Parathyroid adenoma (tissue), 2 donors: ENCODE results near the gene RETSAT.

Experiments used
- H2AFZ ChIP-seq: fragments of 300-600 bp; sonication (generic); one replicate; pipeline ENCODE4 v1.7.0; 2017; ENCODE audit warnings: antibody characterized with exemption, mild to moderate bottlenecking
- H3K27ac ChIP-seq: fragments of 300-600 bp; sonication (generic); one replicate; pipeline ENCODE4 v1.7.0; 2017
- H3K27me3 ChIP-seq: fragments of 300-600 bp; sonication (generic); one replicate; pipeline ENCODE4 v1.7.0; 2017; ENCODE audit warnings: low read length; ENCODE audit not compliant: control insufficient read depth, insufficient read depth
- H3K36me3 ChIP-seq: fragments of 300-600 bp; sonication (generic); one replicate; pipeline ENCODE4 v1.7.0; 2017; ENCODE audit warnings: low read length; ENCODE audit not compliant: control insufficient read depth, insufficient read depth
- H3K4me1 ChIP-seq: fragments of 300-600 bp; sonication (generic); one replicate; pipeline ENCODE4 v1.7.0; 2017; ENCODE audit warnings: control low read depth
- H3K4me2 ChIP-seq: fragments of 300-600 bp; sonication (generic); one replicate; pipeline ENCODE4 v1.7.0; 2017; ENCODE audit warnings: low read length
- H3K4me3 ChIP-seq: fragments of 300-600 bp; sonication (generic); one replicate; pipeline ENCODE4 v1.7.0; 2017; ENCODE audit warnings: low read depth, low read length
- H3K79me2 ChIP-seq: fragments of 300-600 bp; sonication (generic); one replicate; pipeline ENCODE4 v1.7.0; 2017; ENCODE audit warnings: control low read depth
- H3K9ac ChIP-seq: fragments of 300-600 bp; sonication (generic); one replicate; pipeline ENCODE4 v1.7.0; 2017; ENCODE audit warnings: mild to moderate bottlenecking
- H3K9me3 ChIP-seq: fragments of 300-600 bp; sonication (generic); one replicate; pipeline ENCODE4 v1.7.0; 2017; ENCODE audit warnings: low read length; ENCODE audit not compliant: control insufficient read depth
- CTCF ChIP-seq: fragments of 300-600 bp; sonication (generic); IDR thresholded peaks from one replicate; pipeline ENCODE4 v1.7.0; 2017; ENCODE audit warnings: antibody characterized with exemption, mild to moderate bottlenecking
- donor health status: primary hyperparathyroidism.

The RETSAT gene

GRCh38 chr2:85377083-85377482 lies 22.8 kb upstream of the RETSAT start:
- Histone ChIP-seq H3K9ac (no peak overlapping the region), H3K4me2 (no peak overlapping the region), H3K27me3 (no peaks in the 10 kb centered on the region), H3K27ac (no peak overlapping the region), H2AFZ (no peak overlapping the region), H3K9me3 (no peaks in the 10 kb centered on the region), H3K79me2 (no peaks in the 10 kb centered on the region), H3K4me1 (no peaks in the 10 kb centered on the region), H3K36me3 (no peaks in the 10 kb centered on the region), H3K4me3 (no peak overlapping the region)
- no peak for TF ChIP-seq CTCF

- Histone ChIP-seq H3K36me3 (no peaks in the 10 kb centered on the region), H3K9me3 (no peaks in the 10 kb centered on the region), H3K27ac (no peak overlapping the region), H3K4me2 (no peak overlapping the region), H3K79me2 (no peaks in the 10 kb centered on the region), H3K4me1 (no peaks in the 10 kb centered on the region), H2AFZ (no peak overlapping the region), H3K9ac (no peak overlapping the region), H3K4me3 (no peak overlapping the region), H3K27me3 (no peaks in the 10 kb centered on the region)
- TF ChIP-seq CTCF = no peak
Measured at GRCh38 chr2:85376291-85377065, 22.1 kb upstream of the RETSAT start.

GRCh38 chr2:85371045-85371444 lies 16.7 kb upstream of the RETSAT start:
- Histone ChIP-seq H3K4me1 (no peaks in the 10 kb centered on the region), H3K9me3 (no peaks in the 10 kb centered on the region), H3K36me3 (no peaks in the 10 kb centered on the region), H3K4me3 (no peak overlapping the region), H3K27ac (no peak overlapping the region), H3K9ac (no peak overlapping the region), H3K79me2 (no peaks in the 10 kb centered on the region), H3K27me3 (no peaks in the 10 kb centered on the region), H3K4me2 (no peak overlapping the region), H2AFZ (no peak overlapping the region)
- no peak for TF ChIP-seq CTCF

- Histone ChIP-seq H2AFZ (no peak overlapping the region), H3K36me3 (no peaks in the 10 kb centered on the region), H3K4me3 (no peak overlapping the region), H3K79me2 (no peaks in the 10 kb centered on the region), H3K4me2 (no peak overlapping the region), H3K4me1 (no peaks in the 10 kb centered on the region), H3K9ac (no peak overlapping the region), H3K9me3 (no peaks in the 10 kb centered on the region), H3K27ac (no peak overlapping the region), H3K27me3 (no peaks in the 10 kb centered on the region)
- TF ChIP-seq CTCF = no peak
Measured at GRCh38 chr2:85369500-85369899, 15.2 kb upstream of the RETSAT start.

- Histone ChIP-seq H3K36me3 (no peaks in the 10 kb centered on the region), H3K9ac (no peak overlapping the region), H3K27me3 (no peaks in the 10 kb centered on the region), H2AFZ (no peak overlapping the region), H3K4me2 (no peak overlapping the region), H3K9me3 (no peaks in the 10 kb centered on the region), H3K79me2 (no peaks in the 10 kb centered on the region), H3K4me1 (no peaks in the 10 kb centered on the region), H3K4me3 (no peak overlapping the region), H3K27ac (no peak overlapping the region)
- TF ChIP-seq CTCF = no peak
Measured at GRCh38 chr2:85368921-85369320, 14.6 kb upstream of the RETSAT start.
